ENCODE measurements around the gene TGM2.

GRCh38 chr20:38158701-38159351 lies 6.2 kb downstream of the TGM2 start:
- no peak for TF ChIP-seq CTCF (IDR thresholded peaks at IDR 0.05)
- no peak for TF ChIP-seq POLR2A (IDR thresholded peaks at IDR 0.05)

All from esophagus squamous epithelium (tissue), 4 donors.